GM18861 (cell line): ENCODE data around the gene ZMYND10.

ENCODE experiments used
- ATAC-seq: cut with Tn5 transposase; IDR thresholded peaks from one replicate; pipeline ENCODE4 v1.9.1; 2021; ENCODE audit not compliant: unreplicated experiment

The ZMYND10 gene

DNA sequence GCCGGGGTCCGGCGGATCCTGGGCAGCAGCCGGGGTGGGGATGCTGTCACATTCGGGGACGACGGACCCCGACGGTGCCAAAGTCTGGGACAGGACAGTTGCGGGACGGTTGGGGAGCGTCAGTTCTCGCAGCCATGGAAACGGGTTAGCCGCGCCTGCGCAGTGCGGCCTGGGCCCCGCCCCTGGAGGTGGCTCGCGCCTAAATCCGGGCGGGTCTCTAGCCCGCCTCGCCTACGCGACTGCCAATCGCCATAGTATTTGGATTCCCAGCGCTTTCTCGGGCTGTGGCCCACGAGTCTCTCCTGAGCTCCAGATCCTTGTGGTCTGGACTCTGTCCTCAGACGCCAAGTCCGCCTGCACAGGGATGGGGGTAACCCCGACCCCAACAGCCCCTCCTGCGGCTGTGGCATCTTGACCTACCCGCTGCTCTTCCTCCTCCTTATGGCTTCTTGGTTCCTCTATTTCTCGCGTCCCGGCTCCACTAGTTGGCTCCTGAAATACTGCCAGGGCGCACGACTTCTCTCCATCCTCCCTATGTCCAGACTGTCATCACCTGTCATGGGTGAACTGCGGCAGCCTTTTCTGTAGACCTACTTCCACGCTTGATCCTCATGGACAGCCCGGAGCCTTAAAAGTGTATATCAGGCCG is at the start of gene ZMYND10:
Gene ZMYND10, minus strand, starts transcription at position 147 of the 649 bp plus-strand sequence. CDS start 153 bp downstream, outside the sequence.
- no peak for ATAC-seq

DNA sequence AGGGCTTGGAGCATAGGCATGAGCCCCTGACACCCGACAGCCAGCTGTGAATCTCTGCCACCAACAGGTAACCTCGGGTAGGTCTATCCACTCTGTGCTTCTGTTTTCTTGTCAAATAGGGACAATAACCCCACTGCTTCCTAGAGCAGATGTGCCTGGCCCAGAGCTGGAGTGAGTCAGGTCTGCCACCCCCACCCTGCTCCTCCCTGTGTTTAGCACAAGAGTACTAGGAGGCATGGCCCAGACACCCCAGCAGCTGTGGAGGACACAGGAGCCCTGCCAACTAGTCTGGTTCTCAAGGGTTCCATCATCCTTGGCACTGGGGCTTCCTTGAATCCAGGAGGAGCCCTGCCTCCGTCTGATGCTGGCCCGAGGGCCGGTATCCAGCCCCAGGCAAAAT is 47.5 kb upstream of the ZMYND10 start:
- ATAC-seq = no peak

DNA sequence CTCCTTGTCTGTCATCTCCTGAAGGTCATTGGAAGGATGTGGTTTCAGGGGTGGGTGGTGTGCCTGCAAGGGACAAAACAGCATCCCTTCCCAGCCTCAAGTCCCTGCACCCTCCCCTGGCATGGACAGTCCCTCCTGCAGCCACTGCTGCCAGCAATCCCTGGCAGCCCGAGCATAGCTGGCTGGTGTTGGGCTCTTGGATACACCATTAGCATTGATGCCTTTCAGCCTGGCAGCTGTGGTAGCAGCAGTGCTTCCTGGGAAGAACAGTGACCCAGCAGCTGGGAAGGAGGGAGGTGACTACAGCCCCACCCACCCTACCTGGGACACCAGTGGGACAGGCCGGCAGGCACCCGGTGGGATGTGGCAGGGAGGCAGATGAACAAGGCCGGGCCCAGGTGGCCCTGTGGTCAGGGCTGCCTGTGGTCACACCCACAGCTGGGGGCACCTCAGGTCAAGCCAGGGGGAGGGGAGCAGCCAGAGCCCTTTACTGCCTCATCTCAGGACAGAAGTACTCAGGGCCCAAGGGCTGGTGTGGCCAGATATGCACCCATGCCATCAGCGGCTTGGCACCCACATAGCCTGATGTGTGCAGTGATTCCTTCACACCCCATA is 46.7 kb upstream of the ZMYND10 start:
- ATAC-seq = no peak

DNA sequence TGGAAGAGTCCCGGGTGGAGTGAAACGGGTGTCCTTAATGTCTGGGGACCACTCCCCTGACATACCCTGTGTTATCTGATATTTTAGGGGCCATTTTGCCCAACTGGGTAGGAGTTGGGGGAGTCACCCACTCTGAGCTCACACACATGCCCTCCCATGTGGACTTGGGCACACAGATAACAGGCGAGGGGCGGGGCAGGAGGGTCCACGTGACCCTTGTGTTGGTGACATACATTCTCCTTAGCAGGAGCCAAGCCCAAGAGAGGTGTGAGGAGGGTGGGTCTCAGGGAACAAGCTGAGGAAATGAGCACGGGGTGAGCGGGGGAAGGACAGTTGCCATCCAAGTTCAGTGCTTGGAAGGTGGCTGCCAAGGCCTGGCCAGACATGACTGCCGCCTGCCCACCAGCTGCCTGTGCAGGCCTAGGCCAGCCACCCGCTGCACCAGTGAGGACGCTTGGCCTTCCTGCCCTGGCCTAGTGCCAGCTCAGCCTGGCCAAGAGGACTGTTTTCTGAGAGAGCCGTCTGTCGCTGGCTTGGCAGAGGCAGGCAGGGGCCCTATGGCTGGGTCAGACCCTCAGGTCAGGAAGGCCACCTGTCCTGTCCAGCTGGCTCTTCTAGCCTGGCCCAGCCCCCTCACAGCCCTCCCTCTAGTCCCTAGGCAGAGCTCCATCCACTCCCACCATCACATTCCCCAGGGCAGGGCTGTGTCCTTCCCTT is 45.1 kb upstream of the ZMYND10 start:
- no peak for ATAC-seq

DNA sequence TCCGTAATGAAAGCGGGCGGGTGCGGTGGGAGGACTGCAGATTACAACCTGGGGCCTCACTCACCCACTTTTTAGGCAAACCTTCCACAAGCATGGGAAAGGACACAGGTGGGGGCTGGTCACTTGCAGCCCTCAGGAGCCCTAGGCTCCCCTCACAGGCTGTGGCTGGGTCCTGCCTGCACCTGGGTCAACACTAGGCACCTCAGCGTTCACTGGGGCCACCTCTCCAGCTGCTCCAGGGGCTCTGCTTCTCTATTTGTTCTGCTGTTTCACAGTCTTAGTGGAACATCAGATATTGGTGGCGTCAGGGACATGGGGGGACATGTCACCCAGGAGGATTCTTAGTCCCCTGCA is 43.9 kb upstream of the ZMYND10 start:
- no peak for ATAC-seq

DNA sequence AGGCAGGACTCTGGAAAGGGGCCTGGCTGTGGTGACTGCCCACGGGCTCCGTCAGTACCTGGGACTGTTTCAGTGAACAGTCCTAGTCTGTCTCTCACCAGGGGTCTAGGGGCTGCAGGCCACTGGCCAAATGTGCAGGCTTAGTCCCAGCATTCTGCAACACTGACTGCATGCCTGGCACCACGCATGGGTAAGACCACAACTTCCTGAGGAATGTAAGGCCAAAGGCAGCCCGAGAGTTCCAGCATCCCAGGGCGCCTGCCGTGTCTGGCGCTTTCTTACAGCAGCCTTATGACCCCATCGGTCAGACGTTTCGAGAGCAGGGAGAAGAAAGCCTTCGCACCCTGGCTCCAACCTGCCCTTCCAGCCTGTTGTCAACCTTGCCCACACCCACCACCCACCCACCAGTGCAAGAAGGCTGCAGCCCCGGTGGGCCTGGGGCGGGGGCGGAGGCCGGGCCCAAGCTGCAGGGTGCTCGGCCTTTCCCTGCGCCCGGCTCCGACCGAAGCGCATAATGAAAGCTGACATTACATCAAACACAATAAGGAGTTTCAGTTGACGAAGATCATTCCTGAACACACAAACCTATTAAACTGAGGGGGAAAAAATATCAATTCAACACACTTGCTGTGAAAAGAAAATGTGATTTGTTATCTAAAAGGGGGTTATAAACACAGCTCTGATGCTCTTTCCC is 43.3 kb upstream of the ZMYND10 start:
- ATAC-seq = no peak

DNA sequence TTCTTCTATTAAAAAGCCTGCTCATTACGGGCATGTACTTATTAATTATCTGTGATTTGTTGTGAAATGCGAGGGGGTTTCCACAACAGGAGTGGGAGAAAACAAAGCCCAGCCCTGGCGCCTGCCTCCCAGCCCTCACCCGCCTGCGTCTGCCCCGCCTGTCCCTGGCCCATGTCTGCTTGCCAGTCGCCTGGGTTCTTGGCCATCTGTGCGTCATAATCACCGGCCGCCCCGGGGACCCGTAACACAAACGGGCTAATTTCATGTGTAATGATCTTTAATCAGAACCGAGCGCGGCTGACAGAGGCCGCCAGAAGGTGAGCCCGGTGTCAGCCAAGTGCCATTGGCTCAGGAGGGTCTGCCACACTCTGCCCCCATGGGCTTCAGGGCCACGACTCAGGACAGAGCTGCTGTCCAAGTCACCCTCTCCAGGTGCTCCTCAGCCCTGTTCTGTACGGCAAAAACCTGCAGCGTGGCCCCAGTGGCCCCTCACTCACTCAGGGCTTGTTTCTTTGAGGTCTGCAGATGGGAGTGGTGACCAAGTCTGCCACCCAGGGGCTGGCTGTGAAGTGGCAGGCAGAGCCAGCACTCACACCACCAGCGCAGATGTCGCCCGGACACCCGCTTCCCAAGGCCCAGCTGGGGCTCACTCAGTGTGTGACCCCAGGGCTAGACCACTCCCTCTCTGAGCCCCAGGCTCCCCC is 42.6 kb upstream of the ZMYND10 start:
- ATAC-seq = no peak

DNA sequence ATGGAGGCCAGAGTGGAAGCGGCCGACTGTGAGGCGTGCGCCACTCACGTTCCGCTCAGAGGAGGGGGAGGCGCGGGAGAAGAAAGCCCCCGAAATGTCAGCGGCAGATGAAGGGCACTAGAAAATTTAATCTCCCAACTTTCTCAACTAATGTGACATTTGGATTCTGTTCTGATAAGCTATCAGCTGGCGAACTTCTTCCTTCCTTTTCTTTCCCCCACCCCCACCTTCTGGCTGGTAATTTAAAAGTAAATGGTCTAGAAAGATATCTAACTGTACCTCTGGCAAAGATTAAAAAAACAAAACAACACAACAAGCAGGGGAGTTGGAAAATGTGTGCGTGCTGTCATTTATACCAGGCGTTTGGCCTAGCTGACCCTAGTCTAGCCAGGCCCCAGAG is 40.2 kb upstream of the ZMYND10 start:
- no peak for ATAC-seq

DNA sequence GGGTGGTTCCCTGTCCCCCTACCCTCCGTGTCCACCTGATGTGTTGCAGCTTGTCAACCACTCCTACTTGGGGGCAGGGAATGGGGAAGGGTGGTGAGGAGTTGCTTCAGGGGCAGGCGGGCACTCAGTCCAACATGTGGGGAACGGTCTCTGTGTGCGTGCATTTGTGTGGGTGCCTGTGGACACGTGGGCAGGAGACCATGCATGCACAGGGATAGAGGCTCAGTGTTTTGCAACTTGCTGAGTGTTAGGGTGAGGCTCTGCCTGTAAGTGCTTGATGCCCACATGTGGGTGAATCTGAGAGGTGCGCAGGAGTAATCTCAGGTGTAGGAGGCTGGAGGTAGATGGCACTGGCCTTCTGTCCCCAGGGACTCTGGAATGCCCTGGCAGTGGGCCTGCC is 38.2 kb upstream of the ZMYND10 start:
- ATAC-seq = no peak

DNA sequence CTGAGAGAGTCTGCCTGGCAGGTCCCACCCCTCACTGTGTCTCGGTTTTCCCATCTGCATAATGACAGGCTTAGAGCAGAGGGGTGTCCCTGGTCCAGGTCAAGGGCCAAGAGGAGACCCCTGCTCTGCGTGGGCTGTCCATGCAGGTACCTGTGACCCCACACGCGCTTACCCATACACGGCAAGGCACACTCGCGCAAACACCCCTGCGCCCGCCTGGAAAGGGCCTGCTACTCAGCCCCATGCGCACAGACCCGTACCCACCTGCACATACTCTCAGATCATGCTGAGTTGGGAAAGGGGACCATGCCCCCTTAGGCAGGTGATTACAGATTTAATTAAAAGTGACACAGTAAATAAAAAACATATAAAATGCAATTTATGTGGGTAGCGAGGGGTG is 37.2 kb upstream of the ZMYND10 start:
- ATAC-seq = no peak

DNA sequence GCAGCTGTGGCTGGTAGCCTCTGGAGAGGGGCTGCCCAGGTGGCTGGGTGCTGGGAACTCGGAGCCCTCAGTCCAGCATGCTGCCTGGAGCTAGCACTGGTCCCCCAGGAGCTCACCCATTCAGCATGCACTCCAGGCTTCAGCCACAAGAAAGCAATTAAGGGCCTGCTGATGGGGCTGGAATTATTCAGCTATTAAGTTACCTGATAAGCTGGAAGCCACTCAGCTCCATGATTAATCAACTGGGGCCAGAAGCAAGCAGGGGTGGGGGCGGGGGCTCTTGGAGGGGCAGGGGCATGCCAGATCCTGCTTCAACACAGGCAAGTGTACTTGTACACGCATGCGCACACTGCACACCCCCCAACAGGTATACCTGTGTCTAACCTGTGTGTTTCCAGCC is 35.9 kb upstream of the ZMYND10 start:
- ATAC-seq = no peak

DNA sequence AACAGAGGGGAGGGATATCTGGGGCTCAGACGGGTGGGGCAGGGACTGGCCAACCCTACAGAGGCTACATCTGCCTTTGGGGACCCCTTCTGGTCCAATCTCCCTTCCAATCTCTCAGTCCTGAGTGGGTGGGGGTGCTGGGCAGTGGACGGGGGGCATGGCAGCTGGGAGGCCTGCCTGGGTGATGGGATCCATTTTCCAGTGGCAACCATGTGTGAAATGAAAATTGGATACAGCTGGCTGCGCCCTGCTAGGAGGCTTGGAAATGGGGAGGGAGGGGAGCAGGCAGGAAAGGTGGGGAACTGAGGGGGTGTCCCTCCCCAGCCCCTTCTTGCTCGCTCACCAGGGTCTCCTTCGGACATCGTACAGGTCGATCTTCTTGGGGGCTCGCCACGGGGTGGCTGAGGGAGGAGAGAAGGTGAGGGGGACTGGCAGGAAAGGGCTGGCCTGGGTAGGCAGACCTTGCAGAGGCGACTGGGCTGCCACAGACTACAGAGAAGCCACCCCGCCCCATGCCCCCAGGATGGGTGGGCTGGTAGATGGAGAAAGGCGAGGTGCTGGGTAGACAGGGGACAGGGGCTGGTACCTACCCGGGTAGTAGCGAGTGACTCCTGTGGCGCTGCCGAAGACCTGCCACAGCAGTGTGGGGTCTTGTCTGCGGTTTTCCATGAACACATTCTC is 35.0 kb upstream of the ZMYND10 start:
- no peak for ATAC-seq

DNA sequence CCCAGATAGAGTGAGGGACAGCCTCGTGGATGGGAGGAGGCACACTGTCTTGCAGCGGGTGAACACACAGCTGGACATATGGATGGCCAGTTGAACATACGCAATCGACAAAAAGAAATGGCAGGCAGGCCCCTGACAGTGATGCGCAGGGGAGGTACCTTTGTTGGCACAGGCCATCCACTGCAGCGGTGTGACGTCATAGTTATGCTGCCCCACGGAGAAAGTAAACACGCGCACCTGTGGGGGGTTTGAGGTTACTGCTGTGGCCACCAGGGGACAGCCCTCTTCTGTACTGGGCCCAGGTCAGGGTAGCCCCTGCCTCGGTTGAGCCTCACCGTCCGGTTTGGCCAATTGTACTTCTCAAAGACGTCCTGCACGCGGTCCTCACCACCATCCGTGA is 33.2 kb upstream of the ZMYND10 start:
- ATAC-seq = no peak

DNA sequence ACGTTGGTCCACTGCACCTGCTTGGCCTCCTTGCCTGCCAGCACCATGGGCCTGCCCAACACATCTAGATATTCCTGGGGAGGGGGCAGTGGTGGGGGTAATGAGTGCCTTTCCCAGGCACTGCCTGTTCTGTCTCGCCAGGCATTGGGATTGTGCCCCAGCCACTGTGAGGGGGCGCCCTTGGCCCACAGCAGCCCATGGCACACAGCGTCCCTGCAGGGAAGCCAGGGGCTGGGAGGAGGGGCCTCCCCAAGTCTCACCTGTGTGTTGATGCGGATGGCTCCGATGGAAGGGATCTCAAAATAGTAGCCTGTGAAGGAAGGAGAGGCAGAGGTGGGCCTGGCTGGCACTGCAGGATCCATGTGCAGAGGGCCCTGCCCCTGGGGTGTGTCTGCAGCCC is 32.5 kb upstream of the ZMYND10 start:
- no peak for ATAC-seq

DNA sequence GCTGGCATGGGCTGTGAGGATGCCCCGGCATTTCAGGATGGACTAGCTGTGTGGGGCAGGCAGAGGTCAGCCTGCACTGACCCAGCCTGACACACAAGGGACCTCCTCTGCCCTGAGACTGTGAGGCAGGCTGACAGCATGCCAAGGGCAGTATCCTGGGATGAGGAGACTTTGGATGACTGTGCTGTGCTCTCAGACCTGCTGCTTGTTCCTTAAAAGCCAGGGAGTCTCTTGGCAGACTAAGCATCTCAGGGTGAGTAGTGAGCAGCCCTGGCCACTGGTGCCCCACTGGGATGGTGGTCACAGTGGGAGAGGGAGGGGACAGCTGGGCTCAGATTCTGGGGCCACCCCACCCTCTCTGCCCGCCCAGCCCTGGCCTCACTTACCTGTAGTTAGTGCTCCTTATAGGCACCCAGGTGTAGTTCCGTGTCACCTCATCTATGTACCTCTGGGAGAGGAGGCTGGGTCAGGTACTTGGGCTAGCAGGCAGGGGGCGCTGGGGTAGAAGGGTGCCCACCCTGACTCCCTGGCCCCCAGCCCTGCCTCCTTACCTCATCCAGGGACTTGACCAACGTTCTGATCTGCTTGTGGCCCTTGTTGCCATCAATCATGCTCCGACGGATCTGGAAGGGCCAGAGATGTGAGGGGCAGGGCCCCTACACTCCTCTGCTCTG is 29.9 kb upstream of the ZMYND10 start:
- no peak for ATAC-seq

DNA sequence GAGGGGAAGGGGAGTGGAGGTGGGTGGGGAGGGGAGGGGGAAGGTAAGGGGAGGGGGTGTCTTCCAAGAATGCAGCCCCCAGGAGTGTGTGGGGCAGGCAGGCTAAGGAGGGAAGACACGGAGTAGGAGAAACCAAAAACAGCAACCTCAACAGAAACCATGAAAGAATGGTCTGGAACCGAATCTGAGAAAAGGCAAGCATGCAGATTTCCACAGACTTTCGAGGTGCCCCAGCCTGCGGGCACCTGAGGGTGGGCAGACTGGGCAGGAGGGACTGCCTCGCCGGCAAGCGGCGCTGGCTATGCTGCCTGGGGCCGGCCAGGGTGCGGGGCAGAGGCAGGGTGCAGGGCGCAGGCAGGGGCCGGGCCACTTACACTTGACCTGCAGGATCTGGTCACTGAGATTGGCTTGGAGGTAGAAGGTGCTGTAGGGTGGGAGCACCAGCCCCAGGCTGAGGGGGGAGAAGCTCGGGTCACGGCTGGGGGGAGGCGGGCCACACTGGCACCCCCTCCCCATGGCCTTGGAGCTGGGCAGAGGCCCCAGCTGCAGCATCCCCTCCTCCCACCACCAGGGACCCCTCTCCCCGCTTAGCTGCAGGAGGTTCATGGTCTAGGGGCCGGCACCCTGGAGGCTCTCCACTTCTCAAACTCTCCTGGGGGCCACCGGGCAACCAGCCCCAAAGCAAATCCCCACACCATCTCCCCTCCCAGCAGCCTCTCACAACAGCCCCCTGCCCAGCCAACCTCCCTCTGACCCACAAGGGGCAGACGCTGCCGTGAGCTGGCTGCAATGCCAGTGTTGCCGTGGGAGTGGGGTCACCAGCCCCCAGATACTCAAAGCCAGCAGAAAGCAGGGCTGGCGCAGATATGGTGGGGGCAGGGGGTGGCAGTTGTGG is 29.1 kb upstream of the ZMYND10 start:
- ATAC-seq = no peak

DNA sequence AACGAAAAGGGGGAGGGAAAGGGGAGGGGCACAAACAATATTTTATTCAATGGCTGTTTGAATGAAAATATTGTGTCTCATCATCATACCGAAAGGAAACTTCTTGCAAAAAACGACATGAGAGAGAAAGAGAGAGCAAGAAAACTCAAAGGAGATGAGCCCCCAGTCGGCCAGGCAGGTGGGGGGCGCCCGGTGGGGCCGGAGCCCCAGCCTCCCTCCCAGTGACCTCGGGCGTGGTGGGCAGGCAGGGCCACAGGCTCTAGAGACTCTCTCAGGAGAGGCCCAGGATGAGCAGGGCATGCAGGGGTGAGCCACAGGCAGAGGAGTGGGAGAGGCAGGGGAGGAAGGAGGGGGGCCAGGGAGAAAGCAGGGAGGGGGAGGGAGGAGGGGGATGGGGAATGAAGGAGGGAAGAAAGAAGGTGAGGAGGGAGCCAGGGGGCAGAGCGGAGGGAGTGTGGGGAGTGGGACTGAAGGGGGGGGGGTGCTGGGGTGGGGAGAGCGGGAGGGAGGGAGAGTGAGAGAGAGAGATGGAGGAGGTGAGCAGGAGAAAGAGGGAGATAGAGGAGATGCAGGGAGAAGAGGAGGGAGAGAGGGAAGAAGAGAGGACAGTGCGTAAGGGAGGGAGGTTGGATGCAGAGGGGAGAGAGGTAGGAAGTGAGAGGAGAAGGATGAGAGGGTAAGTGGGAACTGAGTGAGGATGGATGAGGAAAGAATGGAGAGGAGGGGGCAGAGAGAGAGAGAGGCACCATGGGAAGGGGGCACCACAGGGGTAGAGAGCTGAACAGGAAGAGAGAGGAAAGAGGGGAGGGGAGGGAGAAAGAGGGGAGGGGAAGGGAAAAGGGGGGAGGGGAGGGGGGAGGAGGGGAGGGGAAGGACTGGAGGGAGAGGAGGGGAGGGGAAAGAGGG is 27.9 kb upstream of the ZMYND10 start:
- ATAC-seq = no peak

DNA sequence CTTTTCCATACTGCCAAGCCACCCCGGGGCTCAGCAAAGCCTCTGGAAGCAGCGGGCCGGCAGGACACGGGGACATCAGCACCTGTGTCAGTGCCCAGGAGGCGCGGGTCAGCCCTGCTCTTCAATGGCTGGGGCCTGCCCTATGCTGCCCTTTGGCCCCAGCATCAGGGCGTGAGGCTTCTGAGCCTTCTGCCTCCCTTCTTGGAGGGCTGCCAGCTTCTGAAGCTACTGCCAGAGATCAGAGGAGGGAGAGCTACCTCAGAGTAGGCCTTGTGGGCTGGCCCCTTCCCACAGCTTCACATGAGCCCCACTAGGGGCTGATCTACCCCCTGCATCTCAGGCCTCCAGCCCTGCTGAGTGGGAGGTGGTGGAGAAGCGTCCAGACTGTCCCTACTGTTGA is 26.8 kb upstream of the ZMYND10 start:
- no peak for ATAC-seq
